K562 (cell line): ENCODE data around the gene GMDS. TPM values are rescaled to one million over a fixed set of nuclear protein-coding genes. Genes with fewer than 3 reads are reported as not detected.
"Not testable (repeated sequence)": the region's sequence is repeated elsewhere in the genome, so short reads cannot be mapped to it uniquely, and the experiment has no call there.

Experiments used
- ATAC-seq: fragments of 200-7000 bp; cut with Tn5 transposase; 3 replicates; pipeline ENCODE4 v1.9.1; 2020; ENCODE audit warnings: moderate library complexity
- BruUV-seq: library from RNA; stranded (reverse); fragments of 400-500 nt; replicated peaks from 2 replicates; lab custom pipeline; 2021; lab: Mats Ljungman, UMichigan
- CTCF ChIA-PET: fragments of 300-600 bp; formaldehyde crosslinking; extraction: SDS; loops from one replicate; lab custom pipeline; 2021; ENCODE audit warnings: low intra/inter-chr PET ratio; lab: Yijun Ruan, JAX
- POLR2A ChIA-PET: fragments of 300-600, 350-650 bp; sonication (Branson Sonifier 250); formaldehyde crosslinking; extraction: SDS; loops from one replicate; lab custom pipeline; 2021; ENCODE audit warnings: antibody characterized with exemption, inconsistent platforms; lab: Yijun Ruan, JAX
- DNase-seq, 4 experiments: peaks; one replicate each; pipeline versions ENCODE4 v3.0.0 to v3.0.0-alpha.2; 2011 to 2018; ENCODE audit warnings: low spot score in 3 of 4, mixed read lengths in 3 of 4; ENCODE audit errors: extremely low read depth in 1 of 4
- FAIRE-seq: peaks from 2 replicates; lab custom pipeline; 2011; peaks lifted over from hg19 to GRCh38; lab: Jason Lieb, UNC
- H2AFZ ChIP-seq: 2 replicates; pipeline ENCODE4 v1.6.0; 2011; ENCODE audit warnings: low read depth, low read length, control low read depth, inconsistent platforms
- H3K27ac ChIP-seq: fragments of 200-600 bp; 3 replicates; pipeline ENCODE4 v1.8.0; 2011; ENCODE audit warnings: low read depth, mild to moderate bottlenecking, control low read depth, inconsistent platforms, low read length, moderate library complexity, mixed read lengths; ENCODE audit errors: extremely low read depth
- H3K27me3 ChIP-seq, 2 experiments: fragments of 300-600 bp in 1 of 2; 2 replicates in 1 of 2; 3 replicates in 1 of 2; pipeline versions ENCODE4 v1.6.0 to v1.8.0; 2011; ENCODE audit warnings: inconsistent platforms in 2 of 2, low read length in 2 of 2, mild to moderate bottlenecking in 1 of 2, mixed read lengths in 1 of 2, moderate library complexity in 1 of 2; ENCODE audit not compliant: control insufficient read depth in 2 of 2, insufficient read depth in 2 of 2
- H3K36me3 ChIP-seq: fragments of 300-600 bp; 3 replicates; pipeline ENCODE4 v1.8.0; 2011; ENCODE audit warnings: mild to moderate bottlenecking, low read length, inconsistent platforms; ENCODE audit not compliant: control insufficient read depth, insufficient read depth
- H3K4me1 ChIP-seq, 2 experiments: fragments of 200-600 bp in 1 of 2; replicated peaks in 1 of 2; 2 replicates in 1 of 2; 3 replicates in 1 of 2; pipeline versions ENCODE4 v1.5.1 to v1.8.0; 2011; ENCODE audit warnings: inconsistent platforms in 2 of 2, low read length in 2 of 2, mild to moderate bottlenecking in 1 of 2, mixed read lengths in 1 of 2, moderate library complexity in 1 of 2; ENCODE audit not compliant: control insufficient read depth in 2 of 2, insufficient read depth in 2 of 2
- H3K4me2 ChIP-seq: 2 replicates; pipeline ENCODE4 v1.6.1; 2011; ENCODE audit warnings: low read length, control low read depth, inconsistent platforms, mixed read lengths; ENCODE audit not compliant: insufficient read depth
- H3K4me3 ChIP-seq: fragments of 200-600 bp; sonication (generic), shearing (Covaris generic); 2 replicates; pipeline ENCODE4 v1.5.1; 2016; ENCODE audit warnings: control low read depth, inconsistent platforms
- H3K79me2 ChIP-seq: fragments of 200-600 bp; 3 replicates; pipeline ENCODE4 v1.8.0; 2011; ENCODE audit warnings: low read length, inconsistent platforms; ENCODE audit not compliant: control insufficient read depth, insufficient read depth
- H3K9ac ChIP-seq, 2 experiments: 2 replicates each; pipeline versions ENCODE4 v1.6.0 to v1.6.1; 2011; ENCODE audit warnings: low read depth in 2 of 2, low read length in 2 of 2, control low read depth in 1 of 2, inconsistent platforms in 1 of 2, mild to moderate bottlenecking in 1 of 2, mixed read lengths in 1 of 2; ENCODE audit not compliant: insufficient read depth in 1 of 2
- H3K9me1 ChIP-seq: one replicate; pipeline ENCODE4 v1.6.0; 2011; ENCODE audit warnings: inconsistent platforms, mild to moderate bottlenecking, low read length, moderate library complexity; ENCODE audit not compliant: control insufficient read depth, insufficient read depth
- H3K9me3 ChIP-seq: replicated peaks from 2 replicates; pipeline ENCODE4 v1.5.1; 2011; ENCODE audit warnings: low read depth, low read length, inconsistent platforms; ENCODE audit not compliant: control insufficient read depth, insufficient read depth
- H4K20me1 ChIP-seq: replicated peaks from 2 replicates; pipeline ENCODE4 v1.6.1; 2011; ENCODE audit warnings: low read length, inconsistent platforms, mixed read lengths; ENCODE audit not compliant: control insufficient read depth, insufficient read depth
- DNMT1 ChIP-seq: fragments of 450-650 bp; IDR thresholded peaks from 2 replicates; pipeline ENCODE4 v1.6.1; 2016; ENCODE audit warnings: antibody characterized with exemption, mild to moderate bottlenecking
- POLR2A ChIP-seq: fragments of 450-650 bp; conservative IDR thresholded peaks from 2 replicates; pipeline ENCODE4 v1.6.1; 2016
- PRDM10 ChIP-seq: fragments of 450-650 bp; IDR thresholded peaks from 2 replicates; pipeline ENCODE4 v1.6.1; 2018; ENCODE audit not compliant: partially characterized antibody
- RREB1 ChIP-seq: fragments of 250-450 bp; sonication (Bioruptor Pico); IDR thresholded peaks from 2 replicates; pipeline ENCODE4 v1.4.0; 2020
- ZNF224 ChIP-seq: sonication (generic); formaldehyde crosslinking; IDR thresholded peaks from 2 replicates; pipeline ENCODE4 v1.8.0; 2022; ENCODE audit warnings: mild to moderate bottlenecking, missing genetic modification reagents
- WGBS: fragments of 100-300 bp; shearing (Covaris generic); methylation state at CpG from one replicate; pipeline ENCODE4 v1.1.6; 2016; ENCODE audit warnings: low coverage, mixed read lengths; ENCODE audit not compliant: insufficient coverage; ENCODE audit errors: missing lambda C conversion rate; 5-methylcytosine and 5-hydroxymethylcytosine counted together
- in situ Hi-C: fragments of 300-500 bp; cut with MboI; formaldehyde crosslinking; loops from 4 replicates; pipeline ENCODE4 v1.15.0; 2018; ENCODE audit warnings: inconsistent platforms, mixed read lengths
- intact Hi-C: fragments of 100-400 bp; cut with micrococcal nuclease; formaldehyde crosslinking; loops from 2 replicates; pipeline ENCODE4 v1.14.2; 2022
- polyA plus RNA-seq, 8 experiments: library from polyadenylated mRNA; depleted of rRNA in 4 of 8; stranded (reverse) in 5 of 8; unstranded in 3 of 8; fragments of >200 nt; fragmentation: Nextera tagmentation in 2 of 8; fragmentation: Illumina TruSeq in 1 of 8; extraction: Ambion mirVana in 2 of 8; extraction: Trizol in 1 of 8; gene quantifications; 2 replicates each; pipeline versions ENCODE4 v1.2.1 to v1.2.3, GENCODE V29; 2011 to 2014; ENCODE audit warnings: inconsistent platforms in 1 of 8, missing spikeins in 1 of 8
- total RNA-seq, 7 experiments: library from RNA; depleted of rRNA in 6 of 7; stranded (reverse); fragments of >200 nt in 6 of 7; fragmentation: Illumina TruSeq in 2 of 7; extraction: Trizol in 2 of 7; gene quantifications; 2 replicates each; pipeline versions ENCODE4 v1.2.1 to v1.2.3, GENCODE V29; 2011 to 2021; ENCODE audit warnings: low replicate concordance in 1 of 7

Gene GMDS
- total and polyA plus RNA-seq, 9 of the 15 experiments (the other 6 are each of a cell fraction or from before 2014, with no cell fraction given) = 0.48 to 31.8 (median 13.4) TPM

GRCh38 chr6:1756472-1757129, 488.8 kb downstream of the GMDS start (continued):
- no peak for TF ChIP-seq RREB1 (CRISPR knock-in tag)
- TF ChIP-seq ZNF224 = no peak
- no peak for TF ChIP-seq DNMT1
- TF ChIP-seq PRDM10 = peak; percentile 77
- TF ChIP-seq POLR2A = no peak

- BruUV-seq, FAIRE-seq: not testable (repeated sequence)
These were observed 494.3 kb downstream of the GMDS start for GRCh38 chr6:1751063-1751462.

More at GRCh38 chr6:1751063-1751462, 494.3 kb downstream of the GMDS start:
- H3K9me3 ChIP-seq, H3K4me1 ChIP-seq, CTCF ChIA-PET, DNase-seq, H3K79me2 ChIP-seq, intact Hi-C loops, H3K9me1 ChIP-seq, ATAC-seq, H3K4me2 ChIP-seq, H3K4me3 ChIP-seq, H3K9ac ChIP-seq, H3K36me3 ChIP-seq, POLR2A ChIA-PET, H3K27ac ChIP-seq, H4K20me1 ChIP-seq, H2AFZ ChIP-seq, in situ Hi-C loops: not testable (repeated sequence)
- H3K27me3 ChIP-seq = 0 out of 5 replicates have a peak, but pooled peaks cover 2 to 10% of the 10 kb centered on the region in 2 experiments
- 21% methylated on average over 4 of the region's 8 CpGs for WGBS
